HUDEP-2 (cell line): ENCODE results near the gene EXOC4.
A peak's percentile ranks its signal among the peaks of the same experiment; 100 is the strongest.
"Not testable (repeated sequence)": the region's sequence is repeated elsewhere in the genome, so short reads cannot be mapped to it uniquely, and the experiment has no call there.

Experiments
- DNase-seq, 76 experiments: peaks; one replicate each; lab custom pipeline; 2025; ENCODE audit not compliant: unreplicated experiment in 76 of 76; lab: John Stamatoyannopoulos, UW

Gene EXOC4

GRCh38 chr7:133985300-133985699 lies 732.4 kb downstream of the EXOC4 start:
- peak in 1 of 76 experiments; percentile 13 for DNase-seq

- no peak for DNase-seq
Observed at GRCh38 chr7:133987582-133987981, 734.7 kb downstream of the EXOC4 start.

- no peak for DNase-seq
Observed at GRCh38 chr7:133993547-133993946, 740.7 kb downstream of the EXOC4 start.

- not testable (repeated sequence) for DNase-seq
Observed at GRCh38 chr7:133994100-133994499, 741.2 kb downstream of the EXOC4 start.

- DNase-seq: no peak
Observed at GRCh38 chr7:133997463-133997862, 744.6 kb downstream of the EXOC4 start.

DNA sequence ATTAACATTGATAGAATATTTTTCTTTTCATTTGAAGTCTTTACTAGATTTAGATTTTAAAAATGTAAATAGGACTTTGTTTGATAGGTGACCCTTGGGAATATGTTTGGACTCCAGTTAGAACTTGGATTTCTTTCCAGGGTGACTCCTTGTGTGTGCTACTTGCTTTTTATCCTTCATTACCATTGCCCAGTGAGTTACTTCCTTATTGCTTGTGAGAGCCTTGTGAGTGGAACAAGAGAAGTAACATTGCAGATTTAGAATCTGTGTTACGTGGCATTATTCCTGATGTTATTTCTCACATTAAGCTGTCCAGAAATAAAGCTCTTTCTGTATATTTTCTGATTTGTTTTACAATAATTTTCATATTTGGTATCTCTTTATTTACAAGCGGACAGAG lies 746.3 kb downstream of the EXOC4 start:
- no peak for DNase-seq

DNA sequence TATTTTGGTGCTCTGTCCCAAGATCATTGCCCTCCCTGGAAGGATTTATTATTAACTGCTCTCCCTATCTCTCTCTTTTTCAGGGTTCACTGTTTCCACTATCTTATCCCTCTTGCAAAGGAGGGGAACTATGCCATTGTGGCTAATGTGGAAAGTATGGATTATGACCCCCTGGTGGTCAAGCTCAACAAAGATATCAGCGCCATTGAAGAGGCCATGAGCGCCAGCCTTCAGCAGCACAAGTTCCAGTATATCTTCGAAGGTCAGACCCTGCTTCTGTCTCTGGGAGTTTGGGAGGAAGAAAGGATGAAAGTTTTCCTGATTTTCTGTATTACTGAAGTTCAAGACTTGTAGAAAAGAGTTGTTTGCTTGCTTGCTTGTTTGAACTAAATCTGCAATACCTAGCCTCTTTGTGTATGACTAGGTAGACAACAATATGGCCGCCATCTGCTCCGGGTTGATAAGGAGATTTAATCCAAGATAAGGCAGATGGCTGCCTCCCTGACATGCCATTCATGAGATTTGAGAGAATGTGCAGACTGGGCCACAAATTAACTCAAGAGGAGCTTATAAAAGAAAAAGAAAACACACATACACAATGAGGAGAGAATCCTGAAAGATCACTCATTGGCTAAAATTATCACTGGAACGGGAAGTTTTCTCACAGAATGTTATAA lies 752.1 kb downstream of the EXOC4 start:
- DNase-seq: peak in 11 of 76 experiments; percentile 2 to 61 (median 11)

DNA sequence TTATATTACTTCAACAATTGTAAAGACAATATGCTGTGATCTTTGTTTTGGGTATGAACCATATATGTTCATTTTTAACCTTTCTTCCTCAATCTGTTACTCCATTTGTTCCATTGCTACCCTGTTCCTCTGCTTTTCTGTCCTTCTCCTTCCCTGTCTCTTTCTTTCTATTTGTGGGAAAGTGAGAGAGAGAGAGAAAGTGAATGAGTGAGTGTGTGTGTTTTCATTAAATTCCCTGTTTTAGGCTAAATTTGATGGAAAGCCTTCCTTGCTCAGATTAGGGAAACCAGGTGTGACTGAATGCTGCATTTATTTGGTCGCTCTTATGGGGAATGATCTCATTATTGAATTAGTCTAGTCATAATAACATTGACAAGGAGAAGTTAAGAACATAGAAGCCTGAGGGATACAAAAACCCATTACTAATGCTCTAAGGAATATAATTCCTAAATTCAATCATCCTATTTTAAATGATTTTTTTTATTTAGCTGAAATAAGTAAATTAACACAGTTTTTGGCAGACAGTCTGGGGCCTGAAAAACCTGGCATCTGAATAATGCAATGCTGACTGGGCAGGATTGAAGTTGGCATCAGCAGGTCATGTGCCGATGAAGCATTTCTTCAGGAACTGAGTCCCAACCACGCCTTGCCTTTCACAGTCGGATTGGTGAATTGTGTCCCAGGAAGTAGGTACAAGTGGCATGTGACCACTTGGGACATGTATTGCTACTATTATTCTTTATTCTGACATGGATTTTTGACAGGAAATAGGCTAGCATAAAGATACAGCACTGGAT lies 756.6 kb downstream of the EXOC4 start:
- no peak for DNase-seq

DNA sequence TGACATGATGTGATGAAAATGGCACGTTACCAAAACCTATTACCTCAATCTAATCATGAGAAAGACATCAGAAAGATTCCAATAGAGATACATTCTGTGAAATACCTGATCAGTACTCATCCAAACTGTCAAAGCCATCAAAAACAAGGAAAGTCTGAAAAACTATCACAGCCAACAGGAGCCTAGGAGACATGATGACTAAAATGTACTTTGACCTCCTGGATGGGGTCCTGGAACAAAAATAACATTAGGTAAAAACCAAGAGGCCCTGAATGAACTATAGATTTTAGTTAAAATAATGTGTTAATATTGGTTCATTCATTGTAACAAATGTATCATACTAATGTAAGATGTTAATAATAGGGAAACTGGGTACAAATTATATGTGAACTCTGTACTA lies 760.4 kb downstream of the EXOC4 start:
- no peak for DNase-seq

DNA sequence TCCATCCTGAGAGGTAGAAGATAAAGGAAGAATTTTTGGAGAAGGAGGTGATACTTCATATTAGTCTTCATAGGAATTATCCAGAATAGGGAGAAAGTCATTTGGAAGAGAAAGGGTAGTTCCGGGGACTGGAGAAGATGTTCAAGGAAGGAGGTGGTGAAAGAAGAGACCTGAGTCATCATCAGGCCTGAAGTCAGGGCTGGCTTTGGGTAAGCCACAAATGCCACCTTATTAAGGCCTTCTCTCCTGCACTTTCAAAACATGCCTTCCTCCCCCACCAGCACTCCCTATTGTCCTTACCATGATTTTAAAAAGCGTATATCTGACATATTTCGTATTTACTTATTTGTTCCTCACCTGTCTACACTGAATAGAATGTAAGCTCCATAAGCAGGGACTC lies 762.1 kb downstream of the EXOC4 start:
- DNase-seq: no peak

- peak in 1 of 76 experiments; percentile 2 for DNase-seq
Observed at GRCh38 chr7:134016223-134016941, 763.5 kb downstream of the EXOC4 start.

GRCh38 chr7:134016942-134017303 lies 764.0 kb downstream of the EXOC4 start:
- no peak for DNase-seq

DNA sequence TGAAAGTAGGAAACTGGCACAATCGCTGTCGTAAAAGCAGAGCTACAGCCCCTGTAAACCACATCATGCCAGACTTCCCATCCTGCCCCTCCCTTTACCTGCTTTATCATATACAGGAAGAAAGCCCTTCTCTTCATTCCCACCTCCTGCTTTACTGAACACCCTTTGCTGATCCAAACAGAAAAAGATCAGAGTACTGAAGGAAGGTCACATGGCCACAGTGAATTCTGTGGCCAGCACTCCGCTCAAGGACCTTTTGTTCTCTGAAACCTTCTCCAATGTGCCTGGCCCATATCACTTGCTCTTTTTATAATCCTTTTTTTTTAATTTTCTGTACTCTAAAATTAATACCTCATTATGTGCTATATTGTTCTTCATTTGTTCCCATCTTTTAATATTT lies 765.4 kb downstream of the EXOC4 start:
- no peak for DNase-seq

- DNase-seq: no peak
Observed at GRCh38 chr7:134019251-134019650, 766.4 kb downstream of the EXOC4 start.

- no peak for DNase-seq
Observed at GRCh38 chr7:134021836-134022235, 769.0 kb downstream of the EXOC4 start.

- no peak for DNase-seq
Observed at GRCh38 chr7:134022286-134022911, 769.5 kb downstream of the EXOC4 start.

GRCh38 chr7:134024739-134025138 lies 771.9 kb downstream of the EXOC4 start:
- no peak for DNase-seq

- no peak for DNase-seq
Observed at GRCh38 chr7:134028853-134029252, 776.0 kb downstream of the EXOC4 start.

GRCh38 chr7:134029743-134030142 lies 776.9 kb downstream of the EXOC4 start:
- DNase-seq: no peak

GRCh38 chr7:134030460-134030865 lies 777.6 kb downstream of the EXOC4 start:
- no peak for DNase-seq
